ENCODE results near the gene E2F3.

E2F3 gene

GRCh38 chr6:20364327-20364726, 37.4 kb upstream of the E2F3 start:
- no peak for DNase-seq (ENCODE audit: extremely low spot score)
- TF ChIP-seq, protein P1, sequence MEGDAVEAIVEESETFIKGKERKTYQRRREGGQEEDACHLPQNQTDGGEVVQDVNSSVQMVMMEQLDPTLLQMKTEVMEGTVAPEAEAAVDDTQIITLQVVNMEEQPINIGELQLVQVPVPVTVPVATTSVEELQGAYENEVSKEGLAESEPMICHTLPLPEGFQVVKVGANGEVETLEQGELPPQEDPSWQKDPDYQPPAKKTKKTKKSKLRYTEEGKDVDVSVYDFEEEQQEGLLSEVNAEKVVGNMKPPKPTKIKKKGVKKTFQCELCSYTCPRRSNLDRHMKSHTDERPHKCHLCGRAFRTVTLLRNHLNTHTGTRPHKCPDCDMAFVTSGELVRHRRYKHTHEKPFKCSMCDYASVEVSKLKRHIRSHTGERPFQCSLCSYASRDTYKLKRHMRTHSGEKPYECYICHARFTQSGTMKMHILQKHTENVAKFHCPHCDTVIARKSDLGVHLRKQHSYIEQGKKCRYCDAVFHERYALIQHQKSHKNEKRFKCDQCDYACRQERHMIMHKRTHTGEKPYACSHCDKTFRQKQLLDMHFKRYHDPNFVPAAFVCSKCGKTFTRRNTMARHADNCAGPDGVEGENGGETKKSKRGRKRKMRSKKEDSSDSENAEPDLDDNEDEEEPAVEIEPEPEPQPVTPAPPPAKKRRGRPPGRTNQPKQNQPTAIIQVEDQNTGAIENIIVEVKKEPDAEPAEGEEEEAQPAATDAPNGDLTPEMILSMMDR (IDR thresholded peaks at IDR 0.05; ENCODE audit: control extremely low read depth, extremely low read depth, low read depth, missing control alignments): no peak
- ChIA-PET POLR2A (no interaction called here), CTCF (interaction anchor here (1.2 kb wide), 1 partner anchor 10 kb away, joined by 4 read pairs; no protein-coding TSS in a partner anchor)

GRCh38 chr6:20365456-20365855, 36.2 kb upstream of the E2F3 start:
- TF ChIP-seq, protein P1 (IDR thresholded peaks at IDR 0.05; ENCODE audit: control extremely low read depth, extremely low read depth, low read depth, missing control alignments): no peak
- CTCF ChIA-PET: interaction anchor here (0.8 to 2.0 kb wide), 5 partner anchors 9 to 24 kb away, joined by 3 to 4 read pairs (median 3); no protein-coding TSS in a partner anchor
- DNase-seq (ENCODE audit: extremely low spot score): no peak
- POLR2A ChIA-PET: no interaction called here

- ChIA-PET POLR2A (no interaction called here), CTCF (interaction anchor here (0.6 to 2.0 kb wide), 4 partner anchors 8 to 23 kb away, joined by 3 to 4 read pairs (median 3); no protein-coding TSS in a partner anchor)
- DNase-seq (ENCODE audit: extremely low spot score): no peak
- TF ChIP-seq, protein P1 (IDR thresholded peaks at IDR 0.05; ENCODE audit: control extremely low read depth, extremely low read depth, low read depth, missing control alignments): no peak
These were observed 35.4 kb upstream of the E2F3 start for GRCh38 chr6:20366082-20366830.

DNA sequence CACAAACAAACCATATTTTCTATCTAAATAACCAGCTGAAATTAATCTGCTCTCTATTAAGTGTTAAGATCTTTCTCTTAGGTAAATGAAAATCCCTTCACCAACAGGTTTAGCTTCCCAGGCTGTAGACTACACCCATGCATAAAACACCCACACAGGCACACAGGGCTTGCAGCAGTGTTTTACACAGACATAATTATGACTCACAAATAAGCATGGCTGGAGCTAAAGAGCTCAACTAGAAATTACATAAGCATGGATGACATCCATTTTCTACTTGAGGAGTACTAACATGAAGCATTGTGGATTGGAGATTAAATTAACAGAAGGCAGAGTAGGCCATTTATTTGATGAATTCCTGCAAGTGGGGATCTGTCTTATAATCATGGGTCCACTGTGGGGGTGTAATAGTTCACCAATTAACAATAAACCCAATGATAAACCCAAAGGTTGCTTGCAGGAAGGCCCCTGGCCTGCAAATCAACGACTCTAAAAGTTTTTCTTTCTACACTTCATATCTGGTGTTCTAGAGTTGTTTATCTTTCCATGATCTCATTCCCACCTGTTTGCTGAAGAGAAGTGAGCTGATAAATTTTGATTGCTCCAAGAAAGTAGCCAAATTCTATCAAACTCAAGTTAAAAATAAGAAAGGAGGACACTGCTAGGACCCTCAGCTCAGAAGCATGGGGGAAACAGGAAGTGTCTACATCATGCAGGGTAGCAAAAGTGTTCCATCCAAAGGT, 33.8 kb upstream of the E2F3 start:
- CTCF ChIA-PET: interaction anchor here (1.0 to 1.6 kb wide), 2 partner anchors 10 to 11 kb away, joined by 3 to 6 read pairs; no protein-coding TSS in a partner anchor
- TF ChIP-seq, protein P1 (IDR thresholded peaks at IDR 0.05; ENCODE audit: control extremely low read depth, extremely low read depth, low read depth, missing control alignments): no peak
- DNase-seq (ENCODE audit: extremely low spot score): no peak
- POLR2A ChIA-PET: no interaction called here

GRCh38 chr6:20370393-20370792, 31.3 kb upstream of the E2F3 start:
- TF ChIP-seq, protein P1 (IDR thresholded peaks at IDR 0.05; ENCODE audit: control extremely low read depth, extremely low read depth, low read depth, missing control alignments): no peak
- CTCF ChIA-PET: interaction anchor here (1.0 to 2.0 kb wide), 3 partner anchors 9 to 150 kb away, joined by 3 to 4 read pairs (median 3); no protein-coding TSS in a partner anchor
- POLR2A ChIA-PET: no interaction called here
- DNase-seq (ENCODE audit: extremely low spot score): no peak

GRCh38 chr6:20370801-20371200, 30.9 kb upstream of the E2F3 start:
- DNase-seq (ENCODE audit: extremely low spot score): no peak
- TF ChIP-seq, protein P1 (IDR thresholded peaks at IDR 0.05; ENCODE audit: control extremely low read depth, extremely low read depth, low read depth, missing control alignments): no peak
- ChIA-PET POLR2A (no interaction called here), CTCF (interaction anchor here (1.0 to 1.3 kb wide), 2 partner anchors 8 to 10 kb away, joined by 3 read pairs; no protein-coding TSS in a partner anchor)

Measured in GM10248 (cell line).